HepG2 (cell line): ENCODE results near the gene VASN. TPM values are rescaled to one million over a fixed set of nuclear protein-coding genes. Genes with fewer than 3 reads are reported as not detected.
A peak's percentile ranks its signal among the peaks of the same experiment; 100 is the strongest.

ENCODE experiments used
- DBP ChIP-seq: sonication (generic); formaldehyde crosslinking; IDR thresholded peaks from 2 replicates; pipeline ENCODE4 v1.4.0; 2020; ENCODE audit warnings: missing genetic modification reagents; ENCODE audit errors: not compliant biosample characterization
- EEA1 ChIP-seq: sonication (generic); formaldehyde crosslinking; IDR thresholded peaks from 2 replicates; pipeline ENCODE4 v1.5.1; 2020; ENCODE audit warnings: mild to moderate bottlenecking, missing genetic modification reagents, borderline replicate concordance
- ELF1 ChIP-seq: sonication (generic); formaldehyde crosslinking; IDR thresholded peaks from 2 replicates; pipeline ENCODE4 v1.4.0; 2020; ENCODE audit warnings: missing genetic modification reagents
- FOXK1 ChIP-seq: sonication (generic); formaldehyde crosslinking; IDR thresholded peaks from 2 replicates; pipeline ENCODE4 v1.4.0; 2020; ENCODE audit warnings: low read depth, missing genetic modification reagents, borderline replicate concordance
- HOXA7 ChIP-seq: sonication (generic); formaldehyde crosslinking; IDR thresholded peaks from 2 replicates; pipeline ENCODE4 v1.8.1; 2022; ENCODE audit warnings: mild to moderate bottlenecking, missing genetic modification reagents, moderate library complexity
- KDM3A ChIP-seq: IDR thresholded peaks from 2 replicates; pipeline ENCODE4 v1.6.1; 2018; ENCODE audit warnings: low read depth, missing compliant biosample characterization
- KDM6A ChIP-seq: IDR thresholded peaks from 2 replicates; pipeline ENCODE4 v1.6.1; 2016; ENCODE audit warnings: low read depth
- MED13 ChIP-seq: sonication (generic); formaldehyde crosslinking; IDR thresholded peaks from 2 replicates; pipeline ENCODE4 v1.5.0; 2020; ENCODE audit warnings: missing genetic modification reagents
- MEF2D ChIP-seq: sonication (generic); formaldehyde crosslinking; IDR thresholded peaks from 2 replicates; pipeline ENCODE4 v1.5.1; 2020; ENCODE audit warnings: mild to moderate bottlenecking, missing genetic modification reagents
- NFKBIZ ChIP-seq: IDR thresholded peaks from 2 replicates; pipeline ENCODE4 v1.6.1; 2018; ENCODE audit warnings: missing genetic modification reagents, missing compliant biosample characterization
- PBX3 ChIP-seq: sonication (generic); formaldehyde crosslinking; IDR thresholded peaks from 2 replicates; pipeline ENCODE4 v1.8.1; 2023; ENCODE audit warnings: missing genetic modification reagents, inconsistent platforms, borderline replicate concordance
- RFX1 ChIP-seq: fragments of 450-650 bp; IDR thresholded peaks from 2 replicates; pipeline ENCODE4 v1.6.1; 2017
- SOX13 ChIP-seq, 3 experiments: fragments of 450-650 bp in 1 of 3; sonication (generic) in 1 of 3; formaldehyde crosslinking in 1 of 3; IDR thresholded peaks in 2 of 3; conservative IDR thresholded peaks in 1 of 3; 2 replicates each; pipeline versions ENCODE4 v1.5.0 to v1.6.1; 2016 to 2020; ENCODE audit warnings: antibody characterized with exemption in 1 of 3, mild to moderate bottlenecking in 1 of 3, missing compliant biosample characterization in 1 of 3, missing genetic modification reagents in 1 of 3, moderate library complexity in 1 of 3
- U2AF1 ChIP-seq: fragments of 200-400 bp; formaldehyde crosslinking; optimal IDR thresholded peaks from 2 replicates; pipeline ENCODE3; 2017; ENCODE audit warnings: mild to moderate bottlenecking, low read depth, low read length
- ZBTB3 ChIP-seq: sonication (generic); formaldehyde crosslinking; IDR thresholded peaks from 2 replicates; pipeline ENCODE4 v1.4.0; 2020; ENCODE audit warnings: low read depth, mild to moderate bottlenecking, moderate library complexity, missing genetic modification reagents, borderline replicate concordance
- ZBTB7B ChIP-seq: sonication (generic); formaldehyde crosslinking; IDR thresholded peaks from 2 replicates; pipeline ENCODE4 v1.4.0; 2020; ENCODE audit warnings: missing genetic modification reagents
- ZFP36 ChIP-seq: fragments of 150-350 bp; IDR thresholded peaks from 2 replicates; pipeline ENCODE4 v1.6.1; 2018; ENCODE audit warnings: borderline replicate concordance, low read length, low read depth; ENCODE audit not compliant: partially characterized antibody
- ZFYVE20 ChIP-seq: sonication (generic); formaldehyde crosslinking; IDR thresholded peaks from 2 replicates; pipeline ENCODE4 v1.8.0; 2023; ENCODE audit warnings: low read depth, mild to moderate bottlenecking, moderate library complexity, missing genetic modification reagents, borderline replicate concordance
- ZNF121 ChIP-seq: sonication (generic); formaldehyde crosslinking; IDR thresholded peaks from 2 replicates; pipeline ENCODE4 v1.5.0; 2020; ENCODE audit warnings: mild to moderate bottlenecking, missing genetic modification reagents
- ZNF136 ChIP-seq: sonication (generic); formaldehyde crosslinking; IDR thresholded peaks from 2 replicates; pipeline ENCODE4 v1.8.1; 2022; ENCODE audit warnings: low read depth, mild to moderate bottlenecking, moderate library complexity, missing genetic modification reagents
- ZNF180 ChIP-seq: sonication (generic); formaldehyde crosslinking; IDR thresholded peaks from 2 replicates; pipeline ENCODE4 v1.4.0; 2020; ENCODE audit warnings: low read depth, missing genetic modification reagents, borderline replicate concordance
- ZNF333 ChIP-seq: sonication (generic); formaldehyde crosslinking; IDR thresholded peaks from 2 replicates; pipeline ENCODE4 v1.4.0; 2020; ENCODE audit warnings: mild to moderate bottlenecking, missing genetic modification reagents, borderline replicate concordance
- ZNF451 ChIP-seq: sonication (generic); formaldehyde crosslinking; IDR thresholded peaks from 2 replicates; pipeline ENCODE4 v1.5.0; 2020; ENCODE audit warnings: mild to moderate bottlenecking, missing genetic modification reagents
- ZNF510 ChIP-seq: sonication (generic); formaldehyde crosslinking; IDR thresholded peaks from 2 replicates; pipeline ENCODE4 v1.4.0; 2020; ENCODE audit warnings: low read depth, mild to moderate bottlenecking, missing genetic modification reagents
- ZNF605 ChIP-seq: sonication (generic); formaldehyde crosslinking; IDR thresholded peaks from 2 replicates; pipeline ENCODE4 v1.8.0; 2022; ENCODE audit warnings: mild to moderate bottlenecking, missing genetic modification reagents
- ZNF644 ChIP-seq: IDR thresholded peaks from 2 replicates; pipeline ENCODE4 v1.6.1; 2016; ENCODE audit warnings: low read depth
- ZNF784 ChIP-seq: sonication (generic); formaldehyde crosslinking; IDR thresholded peaks from 2 replicates; pipeline ENCODE4 v1.5.1; 2020; ENCODE audit warnings: missing genetic modification reagents, mild to moderate bottlenecking, borderline replicate concordance
- ZNF850 ChIP-seq: sonication (generic); formaldehyde crosslinking; conservative IDR thresholded peaks from 2 replicates; pipeline ENCODE4 v1.9.0; 2021; ENCODE audit warnings: mild to moderate bottlenecking, missing genetic modification reagents
- polyA plus RNA-seq, 8 experiments: library from polyadenylated mRNA; depleted of rRNA in 3 of 8; stranded (reverse) in 7 of 8; unstranded in 1 of 8; fragments of >200 nt; fragmentation: Illumina TruSeq in 4 of 8; extraction: Trizol in 4 of 8; gene quantifications; 2 replicates each; pipeline versions ENCODE4 v1.2.1 to v1.2.3, GENCODE V29; 2011 to 2016; ENCODE audit warnings: low read depth in 4 of 8, missing spikeins in 1 of 8, mixed read lengths in 1 of 8; ENCODE audit not compliant: insufficient read depth in 1 of 8
- total RNA-seq, 5 experiments: library from RNA; depleted of rRNA; stranded (reverse); fragments of >200 nt; fragmentation: Illumina TruSeq; extraction: Trizol; gene quantifications; 2 replicates each; pipeline ENCODE4 v1.2.3, GENCODE V29; 2016; ENCODE audit warnings: low read depth in 1 of 5

VASN gene
- total and polyA plus RNA-seq, 2 of the 13 experiments (the other 11 are each of a cell fraction or from before 2014, with no cell fraction given), result 8.4 to 18.2 TPM

- TF ChIP-seq ZNF121 (CRISPR knock-in tag) (no peak), NFKBIZ (CRISPR knock-in tag) (no peak), ZNF510 (CRISPR knock-in tag) (no peak; the same call in 1 of the 2 replicates), ZFYVE20 (CRISPR knock-in tag) (no peak), SOX13 (IDR thresholded peaks at IDR 0.05) (no peak), SOX13 (CRISPR knock-in tag; conservative IDR thresholded peaks at IDR 0.05 in 1 of 2, IDR thresholded peaks at IDR 0.05 in 1 of 2) (no peak), ZNF644 (CRISPR knock-in tag) (no peak), DBP (no peak), ZNF850 (CRISPR knock-in tag) (no peak), MED13 (peak; percentile 74), ZNF136 (CRISPR knock-in tag) (no peak), KDM6A (CRISPR knock-in tag) (no peak), ZBTB7B (CRISPR knock-in tag) (no peak), ELF1 (CRISPR knock-in tag) (peak; percentile 94), HOXA7 (CRISPR knock-in tag) (no peak), U2AF1 (peak; percentile 8), EEA1 (CRISPR knock-in tag) (no peak), ZNF605 (CRISPR knock-in tag) (no peak), ZNF784 (CRISPR knock-in tag) (peak; percentile 39; the same call in 1 of the 2 replicates), ZNF180 (0 out of 2 replicates have a peak, but pooled peaks have one; percentile 72), PBX3 (no peak), ZFP36 (no peak), MEF2D (CRISPR knock-in tag) (no peak), ZNF333 (peak; percentile 90; the same call in 1 of the 2 replicates), KDM3A (CRISPR knock-in tag) (no peak), ZNF451 (CRISPR knock-in tag) (peak; percentile 27), FOXK1 (peak; percentile 32; the same call in 1 of the 2 replicates), ZBTB3 (CRISPR knock-in tag) (no peak), RFX1 (no peak)
These were observed 53.9 kb downstream of the VASN start, which contains the start of gene DNAJA3 (continued) for GRCh38 chr16:4425378-4426020.
